H1 (cell line): ENCODE results near the gene GRIP1. TPM values are rescaled to one million over a fixed set of nuclear protein-coding genes. Genes with fewer than 3 reads are reported as not detected.

Experiments
- CTCF ChIA-PET: fragments of 300-600 bp; sonication (Branson Sonifier 250); formaldehyde crosslinking; loops from one replicate; lab custom pipeline; 2021; ENCODE audit not compliant: partially characterized antibody; lab: Charles Lee
- POLR2A ChIA-PET: fragments of 300-600 bp; sonication (Branson Sonifier 250); formaldehyde crosslinking; loops from one replicate; lab custom pipeline; 2021; ENCODE audit warnings: inconsistent platforms; ENCODE audit not compliant: partially characterized antibody; lab: Charles Lee
- DNase-seq, 2 experiments: peaks; one replicate each; pipeline versions ENCODE4 v3.0.0 to v3.0.0-alpha.2; 2010 to 2022; ENCODE audit warnings: low spot score in 2 of 2, low read depth in 1 of 2, mixed read lengths in 1 of 2
- FAIRE-seq: peaks from 2 replicates; lab custom pipeline; 2011; peaks lifted over from hg19 to GRCh38; lab: Jason Lieb, UNC
- H2AFZ ChIP-seq: 2 replicates; pipeline ENCODE4 v1.8.1; 2012; ENCODE audit warnings: low read length, inconsistent platforms
- H2AK5ac ChIP-seq: 2 replicates; pipeline ENCODE4 v1.6.1; 2013; ENCODE audit warnings: low read depth, low read length
- H2BK120ac ChIP-seq: replicated peaks from 2 replicates; pipeline ENCODE3; 2013; ENCODE audit warnings: low read depth, low read length, inconsistent platforms
- H2BK12ac ChIP-seq: 2 replicates; pipeline ENCODE4 v1.6.1; 2013; ENCODE audit warnings: low read depth, low read length
- H2BK15ac ChIP-seq: 2 replicates; pipeline ENCODE4 v1.6.1; 2013; ENCODE audit warnings: low read length
- H2BK20ac ChIP-seq: 2 replicates; pipeline ENCODE4 v1.6.1; 2013; ENCODE audit warnings: low read length
- H2BK5ac ChIP-seq: 2 replicates; pipeline ENCODE4 v1.6.1; 2013; ENCODE audit warnings: low read depth, low read length
- H3K14ac ChIP-seq: 2 replicates; pipeline ENCODE4 v1.6.1; 2013; ENCODE audit warnings: inconsistent platforms; ENCODE audit not compliant: insufficient read length
- H3K18ac ChIP-seq: 2 replicates; pipeline ENCODE4 v1.6.1; 2013; ENCODE audit warnings: low read length; ENCODE audit errors: extremely low read depth
- H3K23ac ChIP-seq: 2 replicates; pipeline ENCODE4 v1.6.1; 2013; ENCODE audit warnings: inconsistent platforms; ENCODE audit not compliant: insufficient read length
- H3K23me2 ChIP-seq: 2 replicates; pipeline ENCODE4 v1.6.1; 2013; ENCODE audit warnings: low read depth, low read length
- H3K27ac ChIP-seq: 2 replicates; pipeline ENCODE4 v1.6.1; 2011; ENCODE audit warnings: low read depth, low read length, inconsistent platforms
- H3K27me3 ChIP-seq, 4 experiments: replicated peaks in 1 of 4; 1 replicate in 1 of 4; 2 replicates in 3 of 4; pipeline versions ENCODE4 v1.6.1 to v1.8.1; 2011 to 2013; ENCODE audit warnings: low read length in 3 of 4, mild to moderate bottlenecking in 3 of 4, inconsistent platforms in 2 of 4, mixed read lengths in 2 of 4, moderate library complexity in 1 of 4; ENCODE audit not compliant: control insufficient read depth in 3 of 4, insufficient read depth in 3 of 4; ENCODE audit errors: extremely low read depth in 1 of 4
- H3K36me3 ChIP-seq, 4 experiments: 2 replicates each; pipeline versions ENCODE4 v1.6.1 to v1.8.1; 2011 to 2013; ENCODE audit warnings: mild to moderate bottlenecking in 4 of 4, low read length in 3 of 4, moderate library complexity in 2 of 4, control low read depth in 1 of 4, inconsistent platforms in 1 of 4; ENCODE audit not compliant: insufficient read depth in 4 of 4, control insufficient read depth in 2 of 4
- H3K4ac ChIP-seq: replicated peaks from 2 replicates; pipeline ENCODE3; 2013; ENCODE audit warnings: low read length, low read depth, mixed read lengths, inconsistent platforms; ENCODE audit not compliant: insufficient read length
- H3K4me1 ChIP-seq, 4 experiments: replicated peaks in 1 of 4; 1 replicate in 1 of 4; 2 replicates in 3 of 4; pipeline versions ENCODE4 v1.6.1 to v1.8.1; 2011 to 2013; ENCODE audit warnings: low read length in 3 of 4, inconsistent platforms in 2 of 4, mixed read lengths in 1 of 4; ENCODE audit not compliant: insufficient read depth in 4 of 4, control insufficient read depth in 3 of 4
- H3K4me2 ChIP-seq, 2 experiments: 2 replicates each; pipeline versions ENCODE4 v1.6.1 to v1.8.1; 2011 to 2013; ENCODE audit warnings: low read depth in 2 of 2, low read length in 2 of 2, control low read depth in 1 of 2, inconsistent platforms in 1 of 2, mild to moderate bottlenecking in 1 of 2; ENCODE audit not compliant: insufficient read depth in 1 of 2
- H3K4me3 ChIP-seq, 4 experiments: fragments of 200-600, 300-600 bp in 1 of 4; sonication (generic), shearing (Covaris generic), sonication (Bioruptor Twin) in 1 of 4; 2 replicates each; pipeline versions ENCODE4 v1.5.1 to v1.8.1; 2011 to 2016; ENCODE audit warnings: low read length in 4 of 4, low read depth in 3 of 4, control low read depth in 2 of 4, inconsistent platforms in 2 of 4, mild to moderate bottlenecking in 2 of 4, mixed read lengths in 1 of 4, moderate library complexity in 1 of 4; ENCODE audit not compliant: insufficient read depth in 2 of 4; ENCODE audit errors: extremely low read depth in 1 of 4
- H3K56ac ChIP-seq: replicated peaks from 2 replicates; pipeline ENCODE3; 2013; ENCODE audit warnings: low read depth, mild to moderate bottlenecking, mixed read lengths, low read length, inconsistent platforms; ENCODE audit not compliant: insufficient read length
- H3K79me1 ChIP-seq: 2 replicates; pipeline ENCODE4 v1.6.1; 2013; ENCODE audit warnings: low read depth, low read length, control low read depth
- H3K79me2 ChIP-seq, 2 experiments: 2 replicates each; pipeline versions ENCODE4 v1.6.1 to v1.8.1; 2012 to 2013; ENCODE audit warnings: low read length in 2 of 2, mild to moderate bottlenecking in 2 of 2, inconsistent platforms in 1 of 2; ENCODE audit not compliant: insufficient read depth in 2 of 2, control insufficient read depth in 1 of 2
- H3K9ac ChIP-seq, 4 experiments: replicated peaks in 1 of 4; 1 replicate in 1 of 4; 2 replicates in 3 of 4; pipeline versions ENCODE4 v1.6.1 to v1.8.1; 2011 to 2013; ENCODE audit warnings: low read depth in 3 of 4, low read length in 3 of 4, control low read depth in 2 of 4, mild to moderate bottlenecking in 2 of 4, moderate library complexity in 2 of 4, inconsistent platforms in 1 of 4; ENCODE audit errors: extremely low read depth in 1 of 4
- H3K9me3 ChIP-seq, 2 experiments: 2 replicates each; pipeline versions ENCODE4 v1.6.1 to v1.8.1; 2012 to 2013; ENCODE audit warnings: mild to moderate bottlenecking in 2 of 2, moderate library complexity in 2 of 2, control low read depth in 1 of 2, inconsistent platforms in 1 of 2, low read depth in 1 of 2, low read length in 1 of 2, mixed read lengths in 1 of 2; ENCODE audit not compliant: insufficient read depth in 2 of 2
- H4K20me1 ChIP-seq, 2 experiments: replicated peaks in 1 of 2; 2 replicates each; pipeline versions ENCODE3 to v1.8.1; 2011 to 2013; ENCODE audit warnings: inconsistent platforms in 2 of 2, low read length in 2 of 2, mild to moderate bottlenecking in 1 of 2; ENCODE audit not compliant: insufficient read depth in 2 of 2, control insufficient read depth in 1 of 2
- H4K5ac ChIP-seq: 2 replicates; pipeline ENCODE4 v1.6.1; 2013; ENCODE audit warnings: low read length, low read depth, mixed read lengths, inconsistent platforms; ENCODE audit not compliant: insufficient read length
- H4K8ac ChIP-seq: 2 replicates; pipeline ENCODE4 v1.8.0; 2013; ENCODE audit warnings: mild to moderate bottlenecking, moderate library complexity, low read length, inconsistent platforms; ENCODE audit not compliant: insufficient read depth; ENCODE audit errors: extremely low read depth
- H4K91ac ChIP-seq: replicated peaks from 2 replicates; pipeline ENCODE3; 2013; ENCODE audit warnings: low read length, mixed read lengths, inconsistent platforms; ENCODE audit not compliant: insufficient read length
- ASH2L ChIP-seq: fragments of 200-600, 300-600 bp; sonication (generic); IDR thresholded peaks from one replicate; pipeline ENCODE4 v1.7.1; 2017; ENCODE audit warnings: low read length
- CBX8 ChIP-seq: fragments of 300-800, 300-1000 bp; sonication (generic); IDR thresholded peaks from 2 replicates; pipeline ENCODE4 v1.7.1; 2016; ENCODE audit warnings: low read depth, low read length, borderline replicate concordance
- RBBP5 ChIP-seq: IDR thresholded peaks from 2 replicates; pipeline ENCODE4 v1.7.1; 2012; ENCODE audit warnings: low read depth, mild to moderate bottlenecking, inconsistent platforms, low read length, moderate library complexity, borderline replicate concordance
- RXRA ChIP-seq: IDR thresholded peaks from 2 replicates; pipeline ENCODE4 v1.6.1; 2011; ENCODE audit warnings: low read depth, mild to moderate bottlenecking, low read length, moderate library complexity; ENCODE audit not compliant: insufficient read depth
- TEAD4 ChIP-seq: IDR thresholded peaks from 2 replicates; pipeline ENCODE4 v1.6.1; 2012; ENCODE audit warnings: low read depth, low read length, inconsistent platforms, mixed read lengths
- YY1 ChIP-seq: IDR thresholded peaks from 2 replicates; pipeline ENCODE4 v1.6.1; 2011; ENCODE audit warnings: low read depth, mild to moderate bottlenecking, low read length
- polyA plus RNA-seq, 7 experiments: library from polyadenylated mRNA; depleted of rRNA in 3 of 7; stranded (reverse) in 5 of 7; unstranded in 2 of 7; fragments of >200 nt in 5 of 7; fragments of 200-250 nt in 2 of 7; gene quantifications; 1 replicate in 5 of 7; 2 replicates in 1 of 7; 4 replicates in 1 of 7; pipeline versions ENCODE4 v1.2.1 to v1.2.3, GENCODE V29; 2011 to 2013; ENCODE audit warnings: missing spikeins in 2 of 7, mixed read lengths in 2 of 7
- total RNA-seq: library from RNA; stranded (reverse); fragmentation: NEBNext Ultra II Directional; extraction: Animal tissue kit (Norgen Biotek cat#: 25700); gene quantifications from 2 replicates; pipeline ENCODE4 v1.2.1, GENCODE V29; 2021

GRIP1 gene
- total and polyA plus RNA-seq, 2 of the 8 experiments (the other 6 are each of a cell fraction or from before 2014, with no cell fraction given) = 4.5 to 27.3 TPM

DNA sequence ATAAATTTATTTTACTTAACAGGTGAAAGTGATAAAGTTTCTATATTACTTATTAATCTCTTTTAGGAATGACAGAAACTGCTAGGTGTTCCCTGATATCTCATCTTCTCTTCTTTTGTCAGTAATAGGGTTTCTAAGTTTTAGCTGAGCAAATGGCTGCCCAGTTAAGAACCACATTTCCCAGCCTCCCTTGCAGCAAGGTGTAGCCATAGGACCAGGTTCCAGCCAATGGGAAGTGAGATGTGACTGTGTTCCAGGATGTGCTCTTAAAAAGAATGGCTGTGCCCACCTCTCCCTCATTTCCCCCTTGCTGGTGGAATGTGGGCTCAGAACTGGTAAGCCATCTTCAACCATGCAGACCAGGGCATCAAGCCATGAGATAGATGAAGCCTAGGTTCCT, 210.9 kb downstream of the GRIP1 start:
- H4K20me1 ChIP-seq = no peaks in the 10 kb centered on the region
- H2AFZ ChIP-seq = no peak overlapping the region
- no peaks in the 10 kb centered on the region for H3K9me3 ChIP-seq
- no peaks in the 10 kb centered on the region for H3K23me2 ChIP-seq
- H3K27ac ChIP-seq = no peak overlapping the region
- H2BK5ac ChIP-seq = no peak overlapping the region
- no peak overlapping the region for H3K4me2 ChIP-seq
- H3K23ac ChIP-seq = no peak overlapping the region
- no peaks in the 10 kb centered on the region for H3K79me1 ChIP-seq
- H3K4me1 ChIP-seq = peaks cover 0 to 3% (median 1%) of the 10 kb centered on the region in 4 experiments; a peak in 1 of 7 replicates
- TF ChIP-seq RXRA (no peak), ASH2L (no peak), YY1 (peak; percentile 73; the same call in 1 of the 2 replicates), CBX8 (no peak), TEAD4 (no peak), RBBP5 (no peak)
- TF ChIP-seq, all 59 proteins: peak for 1
- H4K91ac ChIP-seq = no peak overlapping the region
- no peak overlapping the region for H4K5ac ChIP-seq
- H2BK12ac ChIP-seq = no peak overlapping the region
- H3K18ac ChIP-seq = no peak overlapping the region
- no peak overlapping the region for H2BK15ac ChIP-seq
- H3K27me3 ChIP-seq = no peaks in the 10 kb centered on the region
- no peaks in the 10 kb centered on the region for H3K36me3 ChIP-seq
- no peak overlapping the region for H3K4me3 ChIP-seq
- H4K8ac ChIP-seq = no peak overlapping the region
- H2BK20ac ChIP-seq = no peak overlapping the region
- no peak overlapping the region for H3K4ac ChIP-seq
- no peak overlapping the region for H2AK5ac ChIP-seq
- DNase-seq (no peak), FAIRE-seq (no peak)
- H3K56ac ChIP-seq = no peak overlapping the region
- POLR2A ChIA-PET = interaction anchor here (1.3 kb wide), 1 partner anchor 29 kb away, joined by 3 read pairs; no protein-coding TSS in a partner anchor
- no peak overlapping the region for H3K14ac ChIP-seq
- H2BK120ac ChIP-seq = no peak overlapping the region
- H3K79me2 ChIP-seq = no peaks in the 10 kb centered on the region
- H3K9ac ChIP-seq = no peak overlapping the region
- CTCF ChIA-PET = no interaction called here
